ENCODE measurements around the gene CYBRD1.

The CYBRD1 gene

DNA sequence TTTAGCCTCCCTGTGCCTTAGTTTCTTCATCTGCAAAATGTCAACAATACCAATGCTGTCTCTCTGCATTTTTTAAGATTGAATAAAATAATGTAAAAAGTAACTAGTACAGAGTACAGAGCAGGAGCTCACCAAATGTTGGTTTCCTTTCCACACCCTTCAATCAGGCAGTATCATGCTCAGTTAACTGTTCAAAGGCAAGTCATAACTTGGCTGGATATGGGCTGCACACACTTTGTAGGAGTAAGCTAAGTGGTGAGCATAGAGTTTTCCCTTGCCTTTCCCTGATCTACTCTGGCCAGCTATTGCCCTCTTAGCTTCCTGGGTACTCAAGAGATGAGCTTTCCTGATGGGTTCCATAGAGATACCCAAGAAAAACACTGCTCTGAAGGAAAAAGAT is 77.9 kb downstream of the CYBRD1 start:
- no peak overlapping the region for H3K4me3 ChIP-seq (replicated peaks; ENCODE audit: insufficient read depth, low read length)
- H3K27me3 ChIP-seq (ENCODE audit: insufficient read depth, poor library complexity, severe bottlenecking) = no peaks in the 10 kb centered on the region
- H3K27ac ChIP-seq (replicated peaks) = no peak overlapping the region
- DNase-seq (ENCODE audit: low read depth in 1 of 2, low spot score in 1 of 2) = no peak
- no peak for TF ChIP-seq POLR2AphosphoS5 (IDR thresholded peaks at IDR 0.05; ENCODE audit: low read depth)
- TF ChIP-seq SPI1 (IDR thresholded peaks at IDR 0.05; ENCODE audit: borderline replicate concordance, low read depth) = no peak
- TF ChIP-seq CTCF (IDR thresholded peaks at IDR 0.05; ENCODE audit: insufficient read depth, low read length) = no peak
- no peak for TF ChIP-seq GABPA (IDR thresholded peaks at IDR 0.05; ENCODE audit: low read depth)
- TF ChIP-seq REST (IDR thresholded peaks at IDR 0.05; ENCODE audit: insufficient replicate concordance, low read depth) = no peak

DNA sequence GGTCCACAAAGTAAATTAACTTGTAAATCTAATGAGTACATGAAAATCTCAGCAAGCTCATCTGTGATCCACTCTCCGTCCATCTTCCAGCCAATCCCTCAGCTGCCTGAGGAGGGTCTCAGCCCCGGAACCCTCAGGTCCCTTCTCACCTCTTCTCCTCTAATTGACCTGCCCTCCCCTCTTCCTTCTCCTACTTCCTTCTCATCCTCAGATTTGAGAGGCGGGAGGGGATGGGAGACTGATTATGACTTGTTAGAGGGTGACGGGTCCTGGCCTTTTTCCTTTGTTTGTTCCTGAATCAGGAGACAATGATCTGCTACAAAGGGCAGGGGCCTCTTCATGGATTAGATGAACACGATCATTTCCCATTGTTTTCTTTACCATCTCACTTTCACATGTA is 80.1 kb downstream of the CYBRD1 start:
- no peaks in the 10 kb centered on the region for H3K27me3 ChIP-seq (ENCODE audit: insufficient read depth, poor library complexity, severe bottlenecking)
- TF ChIP-seq SPI1 (IDR thresholded peaks at IDR 0.05; ENCODE audit: borderline replicate concordance, low read depth) = no peak
- H3K27ac ChIP-seq (replicated peaks) = no peak overlapping the region

More for the DNA sequence above, 80.1 kb downstream of the CYBRD1 start:
- no peak overlapping the region for H3K4me3 ChIP-seq (replicated peaks; ENCODE audit: insufficient read depth, low read length)
- DNase-seq (ENCODE audit: low read depth in 1 of 2, low spot score in 1 of 2) = no peak

Data from HL-60 (cell line).